Endothelial cell of umbilical vein (primary cell): Measurements from ENCODE around the gene CRYBG2. TPM values are rescaled to one million over a fixed set of nuclear protein-coding genes. Genes with fewer than 3 reads are reported as not detected.

Experiments used
- BruUV-seq: library from RNA; stranded (reverse); fragments of 400-500 nt; replicated peaks from 2 replicates; lab custom pipeline; 2021; lab: Mats Ljungman, UMichigan
- CTCF ChIA-PET: fragments of 300-600, 350-600 bp; sonication (Branson Sonifier 250); formaldehyde crosslinking; loops from one replicate; lab custom pipeline; 2021; ENCODE audit warnings: antibody characterized with exemption, inconsistent platforms; lab: Charles Lee
- POLR2A ChIA-PET: fragments of 300-600, 350-600 bp; sonication (Branson Sonifier 250); formaldehyde crosslinking; loops from one replicate; lab custom pipeline; 2021; ENCODE audit warnings: antibody characterized with exemption, inconsistent platforms; lab: Charles Lee
- DNase-seq: peaks from one replicate; pipeline ENCODE4 v3.0.0-alpha.2; 2011; ENCODE audit warnings: low read depth, low spot score
- FAIRE-seq: peaks from 2 replicates; lab custom pipeline; 2011; peaks lifted over from hg19 to GRCh38; lab: Jason Lieb, UNC
- H2AFZ ChIP-seq: 2 replicates; pipeline ENCODE4 v1.6.0; 2012; ENCODE audit warnings: low read depth, low read length, control low read depth, inconsistent platforms
- H3K27ac ChIP-seq: 2 replicates; pipeline ENCODE4 v1.5.1; 2011; ENCODE audit warnings: low read depth, mild to moderate bottlenecking, control low read depth, low read length, moderate library complexity; ENCODE audit not compliant: insufficient read depth
- H3K27me3 ChIP-seq, 2 experiments: 2 replicates each; pipeline versions ENCODE4 v1.6.0 to v1.6.1; 2011; ENCODE audit warnings: low read length in 2 of 2, mixed read lengths in 1 of 2; ENCODE audit not compliant: control insufficient read depth in 2 of 2, insufficient read depth in 2 of 2
- H3K36me3 ChIP-seq, 2 experiments: 2 replicates in 1 of 2; 3 replicates in 1 of 2; pipeline ENCODE4 v1.5.1; 2011; ENCODE audit warnings: low read length in 2 of 2, mild to moderate bottlenecking in 1 of 2, moderate library complexity in 1 of 2; ENCODE audit not compliant: control insufficient read depth in 2 of 2, insufficient read depth in 2 of 2; ENCODE audit errors: extremely low read depth in 1 of 2
- H3K4me1 ChIP-seq: 3 replicates; pipeline ENCODE4 v1.5.1; 2011; ENCODE audit warnings: mild to moderate bottlenecking, low read length; ENCODE audit not compliant: control insufficient read depth, insufficient read depth; ENCODE audit errors: extremely low read depth
- H3K4me2 ChIP-seq: 2 replicates; pipeline ENCODE4 v1.6.1; 2011; ENCODE audit warnings: low read length, control low read depth, mixed read lengths; ENCODE audit not compliant: insufficient read depth
- H3K4me3 ChIP-seq, 3 experiments: fragments of 200-600 bp in 1 of 3; sonication (generic), shearing (Covaris generic) in 1 of 3; replicated peaks in 1 of 3; 2 replicates each; pipeline ENCODE4 v1.5.1; 2011 to 2016; ENCODE audit warnings: control low read depth in 3 of 3, low read length in 3 of 3, mild to moderate bottlenecking in 2 of 3, inconsistent platforms in 1 of 3, low read depth in 1 of 3, moderate library complexity in 1 of 3; ENCODE audit not compliant: insufficient read depth in 1 of 3
- H3K79me2 ChIP-seq: 2 replicates; pipeline ENCODE4 v1.6.0; 2012; ENCODE audit warnings: low read length, inconsistent platforms; ENCODE audit not compliant: control insufficient read depth, insufficient read depth
- H3K9ac ChIP-seq: replicated peaks from 2 replicates; pipeline ENCODE3; 2011; ENCODE audit warnings: low read length, control low read depth; ENCODE audit not compliant: insufficient read depth; ENCODE audit errors: extremely low read depth
- H3K9me1 ChIP-seq: replicated peaks from 3 replicates; pipeline ENCODE4 v1.6.0; 2011; ENCODE audit warnings: mild to moderate bottlenecking, low read length; ENCODE audit not compliant: control insufficient read depth, insufficient read depth; ENCODE audit errors: extremely low read depth
- H3K9me3 ChIP-seq: replicated peaks from 2 replicates; pipeline ENCODE4 v1.5.1; 2012; ENCODE audit warnings: low read length, inconsistent platforms; ENCODE audit not compliant: control insufficient read depth, insufficient read depth
- H4K20me1 ChIP-seq: replicated peaks from 2 replicates; pipeline ENCODE3; 2011; ENCODE audit warnings: mild to moderate bottlenecking, low read length; ENCODE audit not compliant: control insufficient read depth, insufficient read depth; ENCODE audit errors: extremely low read depth
- EZH2 ChIP-seq: IDR thresholded peaks from 2 replicates; pipeline ENCODE4 v1.6.1; 2012; ENCODE audit warnings: borderline replicate concordance, low read depth, mild to moderate bottlenecking, moderate library complexity, low read length, inconsistent platforms; ENCODE audit not compliant: severe bottlenecking
- FOS ChIP-seq: IDR thresholded peaks from 2 replicates; pipeline ENCODE4 v1.6.1; 2011; ENCODE audit warnings: mild to moderate bottlenecking, low read length, moderate library complexity, borderline replicate concordance; ENCODE audit not compliant: insufficient read depth
- GATA2 ChIP-seq: IDR thresholded peaks from 2 replicates; pipeline ENCODE4 v1.7.0; 2011; ENCODE audit warnings: low read depth, mild to moderate bottlenecking, moderate library complexity, mixed read lengths, low read length; ENCODE audit not compliant: insufficient read length, insufficient read depth
- dilution Hi-C: fragments of 300-500 bp; cut with MboI; formaldehyde crosslinking; loops from one replicate; pipeline ENCODE4 v1.15.0; 2019; ENCODE audit warnings: low sequenced_read_pairs; ENCODE audit not compliant: extremely low pct_ligation_motif_present
- intact Hi-C: fragments of 100-400 bp; cut with micrococcal nuclease; formaldehyde crosslinking; loops from one replicate; pipeline ENCODE4 v1.10.0; 2022
- polyA plus RNA-seq, 4 experiments: library from polyadenylated mRNA; depleted of rRNA in 3 of 4; stranded (reverse) in 3 of 4; unstranded in 1 of 4; fragments of >200 nt; gene quantifications; 2 replicates each; pipeline versions ENCODE4 v1.2.1 to v1.2.3, GENCODE V29; 2011 to 2012; ENCODE audit warnings: missing spikeins in 1 of 4
- total RNA-seq: library from RNA; stranded (reverse); gene quantifications from 2 replicates; pipeline ENCODE4 v1.2.3, GENCODE V29; 2021

Gene CRYBG2
- total and polyA plus RNA-seq, 2 donors (not counting 3 experiments of a cell fraction or from before 2014, with no cell fraction given), result not detected

GRCh38 chr1:26288311-26288941, 65.5 kb downstream of the CRYBG2 start:
- no peaks in the 10 kb centered on the region for H3K9me1 ChIP-seq
- no peak overlapping the region for H3K27ac ChIP-seq
- dilution Hi-C loops, result no loop called here
- CTCF ChIA-PET, result interaction anchor here (1.0 to 2.9 kb wide), 8 partner anchors 9 to 184 kb away, joined by 3 to 13 read pairs (median 4); partner anchors contain the start of genes CD52 and SH3BGRL3
- intact Hi-C loops, result no loop called here
- no peaks in the 10 kb centered on the region for H3K79me2 ChIP-seq
- H3K36me3 ChIP-seq, result peaks cover 0 to 1% of the 10 kb centered on the region in 2 experiments
- H3K9me3 ChIP-seq, result no peaks in the 10 kb centered on the region
- H3K4me2 ChIP-seq, result no peak overlapping the region
- no peak overlapping the region for H3K4me3 ChIP-seq
- no peak for DNase-seq
- TF ChIP-seq GATA2 (no peak), EZH2 (no peak)
- H3K9ac ChIP-seq, result no peak overlapping the region
- POLR2A ChIA-PET, result no interaction called here
- no peak for FAIRE-seq
- no TSS peak for BruUV-seq
- peaks cover 14% of the 10 kb centered on the region for H3K4me1 ChIP-seq
- no peaks in the 10 kb centered on the region for H3K27me3 ChIP-seq
- H2AFZ ChIP-seq, result no peak overlapping the region
- H4K20me1 ChIP-seq, result no peaks in the 10 kb centered on the region

DNA sequence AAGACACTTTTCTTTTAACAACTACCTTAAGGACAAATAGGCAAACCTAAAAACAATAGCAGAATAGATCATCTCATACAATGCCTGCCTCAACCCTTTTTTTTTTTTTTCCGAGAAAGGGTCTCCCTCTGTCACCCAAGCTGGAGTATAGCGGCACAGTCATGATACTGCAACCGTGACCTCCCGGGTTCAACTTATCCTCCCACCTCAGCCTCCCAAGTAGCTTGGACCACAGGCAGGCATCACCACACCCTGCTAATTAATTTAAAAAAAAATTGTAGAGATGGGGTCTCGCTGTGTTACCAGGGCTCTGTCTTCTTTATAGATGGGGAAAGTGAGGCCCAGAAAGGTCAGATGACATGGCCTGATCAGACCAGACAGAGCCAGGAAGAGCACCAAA, 66.1 kb downstream of the CRYBG2 start:
- no peaks in the 10 kb centered on the region for H4K20me1 ChIP-seq
- H3K9me1 ChIP-seq, result no peaks in the 10 kb centered on the region
- no peaks in the 10 kb centered on the region for H3K9me3 ChIP-seq
- no peak for FAIRE-seq
- TF ChIP-seq FOS, result no peak
- H3K4me1 ChIP-seq, result peaks cover 18% of the 10 kb centered on the region
- intact Hi-C loops (no loop called here), dilution Hi-C loops (no loop called here)
- H2AFZ ChIP-seq, result no peak overlapping the region
- peaks cover 0 to 1% of the 10 kb centered on the region in 2 experiments for H3K36me3 ChIP-seq
- POLR2A ChIA-PET, result no interaction called here
- H3K27me3 ChIP-seq, result no peaks in the 10 kb centered on the region
- no peak overlapping the region for H3K9ac ChIP-seq
- no peak overlapping the region for H3K27ac ChIP-seq
- peaks cover under 1% of the 10 kb centered on the region for H3K79me2 ChIP-seq
- no peak overlapping the region for H3K4me2 ChIP-seq
- no peak for DNase-seq
- H3K4me3 ChIP-seq, result no peak overlapping the region
- no TSS peak for BruUV-seq
- CTCF ChIA-PET, result interaction anchor here (1.3 to 2.9 kb wide), 4 partner anchors 11 to 183 kb away, joined by 3 to 13 read pairs (median 8); no protein-coding TSS in a partner anchor
